Transverse colon (tissue), 4 donors: ENCODE data around the gene OTOGL.

ENCODE experiments used
- EP300 ChIP-seq: sonication (generic); formaldehyde crosslinking; IDR thresholded peaks from one replicate; pipeline ENCODE4 v1.6.1; 2017; ENCODE audit warnings: antibody characterized with exemption, low read depth
- POLR2A ChIP-seq: fragments of 450-650 bp; IDR thresholded peaks from one replicate; pipeline ENCODE4 v1.6.1; 2016; ENCODE audit warnings: antibody characterized with exemption, mild to moderate bottlenecking, moderate library complexity
- POLR2AphosphoS5 ChIP-seq, 3 donors: sonication (generic); formaldehyde crosslinking; IDR thresholded peaks; one replicate each; pipeline ENCODE4 v1.6.1; 2016; ENCODE audit warnings: antibody characterized with exemption in 3 of 3
- TF ChIP-seq, protein P1 (sequence below), 5 experiments: fragments of 200-600 bp in 3 of 5; fragments of 450-650 bp in 2 of 5; sonication (generic) in 3 of 5; IDR thresholded peaks; 1 replicate in 2 of 5; 2 replicates in 3 of 5; pipeline ENCODE4 v1.5.1; 2016 to 2017; ENCODE audit warnings: antibody characterized with exemption in 5 of 5, inconsistent platforms in 3 of 5, mild to moderate bottlenecking in 2 of 5, moderate library complexity in 1 of 5

DNA sequence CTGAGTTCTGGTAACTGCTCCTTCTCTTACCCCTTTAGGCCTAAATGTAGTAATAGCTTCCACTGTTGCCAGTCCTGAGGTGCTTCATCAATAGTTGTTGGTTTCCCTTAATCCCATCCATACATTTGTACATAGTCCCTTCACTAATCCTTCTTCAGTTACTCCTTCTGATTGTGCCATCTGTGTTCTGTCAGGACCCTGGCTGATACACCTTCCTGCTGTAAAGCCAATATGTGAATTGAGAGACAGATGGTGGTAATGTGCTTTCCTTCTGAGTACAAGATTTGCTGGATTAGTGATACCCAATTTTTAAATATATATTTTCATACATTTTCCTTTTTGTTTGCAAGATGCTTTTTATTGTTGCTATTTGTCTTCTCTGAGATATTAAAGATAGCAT lies 66.4 kb downstream of the OTOGL start:
- TF ChIP-seq, protein P1, sequence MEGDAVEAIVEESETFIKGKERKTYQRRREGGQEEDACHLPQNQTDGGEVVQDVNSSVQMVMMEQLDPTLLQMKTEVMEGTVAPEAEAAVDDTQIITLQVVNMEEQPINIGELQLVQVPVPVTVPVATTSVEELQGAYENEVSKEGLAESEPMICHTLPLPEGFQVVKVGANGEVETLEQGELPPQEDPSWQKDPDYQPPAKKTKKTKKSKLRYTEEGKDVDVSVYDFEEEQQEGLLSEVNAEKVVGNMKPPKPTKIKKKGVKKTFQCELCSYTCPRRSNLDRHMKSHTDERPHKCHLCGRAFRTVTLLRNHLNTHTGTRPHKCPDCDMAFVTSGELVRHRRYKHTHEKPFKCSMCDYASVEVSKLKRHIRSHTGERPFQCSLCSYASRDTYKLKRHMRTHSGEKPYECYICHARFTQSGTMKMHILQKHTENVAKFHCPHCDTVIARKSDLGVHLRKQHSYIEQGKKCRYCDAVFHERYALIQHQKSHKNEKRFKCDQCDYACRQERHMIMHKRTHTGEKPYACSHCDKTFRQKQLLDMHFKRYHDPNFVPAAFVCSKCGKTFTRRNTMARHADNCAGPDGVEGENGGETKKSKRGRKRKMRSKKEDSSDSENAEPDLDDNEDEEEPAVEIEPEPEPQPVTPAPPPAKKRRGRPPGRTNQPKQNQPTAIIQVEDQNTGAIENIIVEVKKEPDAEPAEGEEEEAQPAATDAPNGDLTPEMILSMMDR (IDR thresholded peaks at IDR 0.05): no peak
- TF ChIP-seq POLR2AphosphoS5 (IDR thresholded peaks at IDR 0.05): no peak
- no peak for TF ChIP-seq EP300
- TF ChIP-seq POLR2A: no peak
